ENCODE results near the gene NPTXR.
A peak's percentile ranks its signal among the peaks of the same experiment; 100 is the strongest.

Gene NPTXR

GRCh38 chr22:38802671-38803121, 41.1 kb downstream of the NPTXR start:
- DNase-seq (ENCODE audit: low spot score), result no peak
- no peak for TF ChIP-seq CTCF (IDR thresholded peaks at IDR 0.05; ENCODE audit: extremely low read depth, insufficient read depth, missing control alignments)
- in situ Hi-C loops (cut with MboI; ENCODE audit: low pct_unique_long_range_greater_than_20kb, low sequenced_read_pairs, unreplicated experiment), result no loop called here

GRCh38 chr22:38799265-38800002, 44.4 kb downstream of the NPTXR start:
- no peak for DNase-seq (ENCODE audit: low spot score)
- in situ Hi-C loops (cut with MboI; ENCODE audit: low pct_unique_long_range_greater_than_20kb, low sequenced_read_pairs, unreplicated experiment), result no loop called here
- no peak for TF ChIP-seq CTCF (IDR thresholded peaks at IDR 0.05; ENCODE audit: extremely low read depth, insufficient read depth, missing control alignments)

- in situ Hi-C loops (cut with MboI; ENCODE audit: low pct_unique_long_range_greater_than_20kb, low sequenced_read_pairs, unreplicated experiment), result no loop called here
- DNase-seq (ENCODE audit: low spot score), result no peak
- TF ChIP-seq CTCF (IDR thresholded peaks at IDR 0.05; ENCODE audit: extremely low read depth, insufficient read depth, missing control alignments), result no peak
Observed at GRCh38 chr22:38798496-38798895, 45.3 kb downstream of the NPTXR start.

- no peak for DNase-seq (ENCODE audit: low spot score)
- no peak for TF ChIP-seq CTCF (IDR thresholded peaks at IDR 0.05; ENCODE audit: extremely low read depth, insufficient read depth, missing control alignments)
- in situ Hi-C loops (cut with MboI; ENCODE audit: low pct_unique_long_range_greater_than_20kb, low sequenced_read_pairs, unreplicated experiment), result no loop called here
Observed at GRCh38 chr22:38796262-38796957, 47.4 kb downstream of the NPTXR start.

- TF ChIP-seq CTCF (IDR thresholded peaks at IDR 0.05; ENCODE audit: extremely low read depth, insufficient read depth, missing control alignments), result no peak
- no peak for DNase-seq (ENCODE audit: low spot score)
- in situ Hi-C loops (cut with MboI; ENCODE audit: low pct_unique_long_range_greater_than_20kb, low sequenced_read_pairs, unreplicated experiment), result no loop called here
Observed at GRCh38 chr22:38795569-38795968, 48.3 kb downstream of the NPTXR start.

GRCh38 chr22:38793721-38794466, 49.9 kb downstream of the NPTXR start, which contains the start of gene DNAL4:
Gene DNAL4, minus strand, starts transcription at chr22:38794143. Its CDS starts 11,412 bp downstream, at chr22:38782731.
- peak; percentile 99 for DNase-seq (ENCODE audit: low spot score)
- TF ChIP-seq CTCF (IDR thresholded peaks at IDR 0.05; ENCODE audit: extremely low read depth, insufficient read depth, missing control alignments), result no peak
- in situ Hi-C loops (cut with MboI; ENCODE audit: low pct_unique_long_range_greater_than_20kb, low sequenced_read_pairs, unreplicated experiment), result no loop called here
